Skin of body (tissue), 2 donors: ENCODE data around the gene SLC30A7. TPM values are rescaled to one million over a fixed set of nuclear protein-coding genes. Genes with fewer than 3 reads are reported as not detected.

Experiments used
- DNase-seq: peaks from one replicate; lab custom pipeline; 2025; lab: John Stamatoyannopoulos, UW
- total RNA-seq: library from RNA; depleted of rRNA; stranded (reverse); fragments of >200 nt; gene quantifications from one replicate; pipeline ENCODE4 v1.2.3, GENCODE V29; 2014

The SLC30A7 gene
- total RNA-seq, 1 donor from 2014 or later, result 20.0 TPM

- DNase-seq, result peak; percentile 82
Observed at GRCh38 chr1:101025657-101026429, 130.0 kb downstream of the SLC30A7 start, which contains the start of gene DPH5. DPH5 (minus strand) TSS chr1:101025784; CDS start chr1:101025443, 341 bp downstream.

GRCh38 chr1:101026430-101026788 is 130.5 kb downstream of the SLC30A7 start:
- DNase-seq, result no peak

- no peak for DNase-seq
Observed at GRCh38 chr1:101027194-101027772, 131.4 kb downstream of the SLC30A7 start.

GRCh38 chr1:101028466-101028865 is 132.6 kb downstream of the SLC30A7 start:
- no peak for DNase-seq

GRCh38 chr1:101029184-101029583 is 133.3 kb downstream of the SLC30A7 start:
- DNase-seq, result no peak

- DNase-seq, result no peak
Observed at GRCh38 chr1:101030881-101031280, 135.0 kb downstream of the SLC30A7 start.

Other genes with a start within 250 kb of the SLC30A7 start
- gene VCAM1, start 176.3 kb upstream of the SLC30A7 start, total RNA-seq, result 55.3 TPM
- 26.5 TPM for gene EXTL2, start 1.2 kb upstream of the SLC30A7 start, total RNA-seq
- gene DPH5, start 129.7 kb downstream of the SLC30A7 start, total RNA-seq, result 25.1 TPM